ENCODE measurements around the gene DYNC1LI1.

- TF ChIP-seq EZH2 (IDR thresholded peaks at IDR 0.05; ENCODE audit: borderline replicate concordance, low read depth, low read length, severe bottlenecking) (no peak), CTCF (IDR thresholded peaks at IDR 0.05; ENCODE audit: borderline replicate concordance, extremely low read depth, low read length, poor library complexity, severe bottlenecking) (no peak)
Measured at GRCh38 chr3:32511005-32511404, 59.7 kb downstream of the DYNC1LI1 start.
